ENCODE measurements around the gene OSBPL8. TPM values are rescaled to one million over a fixed set of nuclear protein-coding genes. Genes with fewer than 3 reads are reported as not detected.

Gene OSBPL8
- total and polyA plus RNA-seq, 2 experiments from 2014 or later: 78.0 to 124 TPM

DNA sequence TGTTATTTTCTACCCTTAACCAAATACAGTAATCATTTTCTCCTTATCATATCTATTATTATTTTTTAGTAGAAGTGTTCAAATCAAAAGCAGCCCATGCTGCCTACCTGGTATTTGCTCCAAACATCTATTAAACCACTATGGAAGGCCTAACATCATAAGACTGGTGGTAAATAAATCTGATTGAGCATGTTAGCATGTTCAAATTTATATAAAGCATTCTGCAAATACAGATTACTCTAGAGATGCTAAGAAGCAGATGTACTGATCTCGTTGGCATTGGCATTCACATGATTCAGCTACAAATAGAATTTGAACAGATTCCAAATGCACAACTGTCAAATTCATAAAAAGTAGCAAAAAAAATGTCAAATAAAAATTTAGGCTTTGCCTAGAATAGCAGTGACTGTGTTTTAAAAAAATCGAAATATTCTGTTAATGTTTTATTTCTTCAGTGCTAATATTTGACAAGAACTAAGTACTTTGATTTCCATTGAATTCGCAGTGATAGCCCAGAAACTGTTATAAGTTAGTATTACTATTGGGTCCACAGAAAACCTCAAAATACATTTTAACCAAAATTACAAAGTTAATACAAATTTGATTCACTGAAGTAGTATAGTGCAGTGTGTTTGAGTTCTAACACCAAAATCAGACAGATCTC is 9.4 kb upstream of the OSBPL8 start:
- Mint-ChIP-seq H3K36me3 (ENCODE audit: low read depth) (peaks cover 16% of the 10 kb centered on the region), H3K27ac (no peak overlapping the region), H3K4me1 (no peaks in the 10 kb centered on the region), H3K27me3 (ENCODE audit: insufficient read depth, low read depth, poor library complexity) (peaks cover 2% of the 10 kb centered on the region), H3K4me3 (no peak overlapping the region), H3K9me3 (peaks cover 22% of the 10 kb centered on the region)
- Histone ChIP-seq H3K4me1 (ENCODE audit: insufficient read depth) (no peaks in the 10 kb centered on the region), H3F3A (replicated peaks; ENCODE audit: low read depth) (no peaks in the 10 kb centered on the region), H3K79me2 (replicated peaks; ENCODE audit: insufficient read depth) (no peaks in the 10 kb centered on the region), H3K27ac (ENCODE audit: low read depth) (no peak overlapping the region), H3K9me2 (ENCODE audit: insufficient read depth) (no peaks in the 10 kb centered on the region), H2AFZ (no peak overlapping the region), H3K4me2 (no peak overlapping the region), H3K36me3 (ENCODE audit: insufficient read depth) (no peaks in the 10 kb centered on the region), H3K27me3 (ENCODE audit: insufficient read depth) (no peaks in the 10 kb centered on the region), H4K20me1 (replicated peaks; ENCODE audit: insufficient read depth) (no peaks in the 10 kb centered on the region), H3K4me3 (no peak overlapping the region)
- no peak for DNase-seq (ENCODE audit: low spot score)
- no peak for ATAC-seq
- TF ChIP-seq NANOG (IDR thresholded peaks at IDR 0.05; ENCODE audit: borderline replicate concordance): no peak
- TF ChIP-seq, protein P1, sequence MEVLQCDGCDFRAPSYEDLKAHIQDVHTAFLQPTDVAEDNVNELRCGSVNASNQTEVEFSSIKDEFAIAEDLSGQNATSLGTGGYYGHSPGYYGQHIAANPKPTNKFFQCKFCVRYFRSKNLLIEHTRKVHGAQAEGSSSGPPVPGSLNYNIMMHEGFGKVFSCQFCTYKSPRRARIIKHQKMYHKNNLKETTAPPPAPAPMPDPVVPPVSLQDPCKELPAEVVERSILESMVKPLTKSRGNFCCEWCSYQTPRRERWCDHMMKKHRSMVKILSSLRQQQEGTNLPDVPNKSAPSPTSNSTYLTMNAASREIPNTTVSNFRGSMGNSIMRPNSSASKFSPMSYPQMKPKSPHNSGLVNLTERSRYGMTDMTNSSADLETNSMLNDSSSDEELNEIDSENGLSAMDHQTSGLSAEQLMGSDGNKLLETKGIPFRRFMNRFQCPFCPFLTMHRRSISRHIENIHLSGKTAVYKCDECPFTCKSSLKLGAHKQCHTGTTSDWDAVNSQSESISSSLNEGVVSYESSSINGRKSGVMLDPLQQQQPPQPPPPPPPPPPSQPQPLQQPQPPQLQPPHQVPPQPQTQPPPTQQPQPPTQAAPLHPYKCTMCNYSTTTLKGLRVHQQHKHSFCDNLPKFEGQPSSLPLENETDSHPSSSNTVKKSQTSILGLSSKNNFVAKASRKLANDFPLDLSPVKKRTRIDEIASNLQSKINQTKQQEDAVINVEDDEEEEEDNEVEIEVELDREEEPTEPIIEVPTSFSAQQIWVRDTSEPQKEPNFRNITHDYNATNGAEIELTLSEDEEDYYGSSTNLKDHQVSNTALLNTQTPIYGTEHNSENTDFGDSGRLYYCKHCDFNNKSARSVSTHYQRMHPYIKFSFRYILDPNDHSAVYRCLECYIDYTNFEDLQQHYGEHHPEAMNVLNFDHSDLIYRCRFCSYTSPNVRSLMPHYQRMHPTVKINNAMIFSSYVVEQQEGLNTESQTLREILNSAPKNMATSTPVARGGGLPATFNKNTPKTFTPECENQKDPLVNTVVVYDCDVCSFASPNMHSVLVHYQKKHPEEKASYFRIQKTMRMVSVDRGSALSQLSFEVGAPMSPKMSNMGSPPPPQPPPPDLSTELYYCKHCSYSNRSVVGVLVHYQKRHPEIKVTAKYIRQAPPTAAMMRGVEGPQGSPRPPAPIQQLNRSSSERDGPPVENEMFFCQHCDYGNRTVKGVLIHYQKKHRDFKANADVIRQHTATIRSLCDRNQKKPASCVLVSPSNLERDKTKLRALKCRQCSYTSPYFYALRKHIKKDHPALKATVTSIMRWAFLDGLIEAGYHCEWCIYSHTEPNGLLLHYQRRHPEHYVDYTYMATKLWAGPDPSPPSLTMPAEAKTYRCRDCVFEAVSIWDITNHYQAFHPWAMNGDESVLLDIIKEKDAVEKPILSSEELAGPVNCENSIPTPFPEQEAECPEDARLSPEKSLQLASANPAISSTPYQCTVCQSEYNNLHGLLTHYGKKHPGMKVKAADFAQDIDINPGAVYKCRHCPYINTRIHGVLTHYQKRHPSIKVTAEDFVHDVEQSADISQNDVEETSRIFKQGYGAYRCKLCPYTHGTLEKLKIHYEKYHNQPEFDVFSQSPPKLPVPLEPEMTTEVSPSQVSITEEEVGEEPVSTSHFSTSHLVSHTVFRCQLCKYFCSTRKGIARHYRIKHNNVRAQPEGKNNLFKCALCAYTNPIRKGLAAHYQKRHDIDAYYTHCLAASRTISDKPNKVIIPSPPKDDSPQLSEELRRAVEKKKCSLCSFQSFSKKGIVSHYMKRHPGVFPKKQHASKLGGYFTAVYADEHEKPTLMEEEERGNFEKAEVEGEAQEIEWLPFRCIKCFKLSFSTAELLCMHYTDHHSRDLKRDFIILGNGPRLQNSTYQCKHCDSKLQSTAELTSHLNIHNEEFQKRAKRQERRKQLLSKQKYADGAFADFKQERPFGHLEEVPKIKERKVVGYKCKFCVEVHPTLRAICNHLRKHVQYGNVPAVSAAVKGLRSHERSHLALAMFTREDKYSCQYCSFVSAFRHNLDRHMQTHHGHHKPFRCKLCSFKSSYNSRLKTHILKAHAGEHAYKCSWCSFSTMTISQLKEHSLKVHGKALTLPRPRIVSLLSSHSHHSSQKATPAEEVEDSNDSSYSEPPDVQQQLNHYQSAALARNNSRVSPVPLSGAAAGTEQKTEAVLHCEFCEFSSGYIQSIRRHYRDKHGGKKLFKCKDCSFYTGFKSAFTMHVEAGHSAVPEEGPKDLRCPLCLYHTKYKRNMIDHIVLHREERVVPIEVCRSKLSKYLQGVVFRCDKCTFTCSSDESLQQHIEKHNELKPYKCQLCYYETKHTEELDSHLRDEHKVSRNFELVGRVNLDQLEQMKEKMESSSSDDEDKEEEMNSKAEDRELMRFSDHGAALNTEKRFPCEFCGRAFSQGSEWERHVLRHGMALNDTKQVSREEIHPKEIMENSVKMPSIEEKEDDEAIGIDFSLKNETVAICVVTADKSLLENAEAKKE (CRISPR knock-in tag; IDR thresholded peaks at IDR 0.05): no peak
- TF ChIP-seq ZNF331 (CRISPR knock-in tag; IDR thresholded peaks at IDR 0.05; ENCODE audit: low read depth): no peak
- TF ChIP-seq CREB1 (CRISPR knock-in tag; IDR thresholded peaks at IDR 0.05; ENCODE audit: low read depth): no peak
- TF ChIP-seq ETS1 (IDR thresholded peaks at IDR 0.05): no peak
- TF ChIP-seq JUNB (IDR thresholded peaks at IDR 0.05; ENCODE audit: unreplicated experiment): no peak
- TF ChIP-seq ZNF114 (CRISPR knock-in tag; IDR thresholded peaks at IDR 0.05): no peak
- no peak for TF ChIP-seq STAT1 (IDR thresholded peaks at IDR 0.05; ENCODE audit: unreplicated experiment)
- TF ChIP-seq POLR2AphosphoS5 (IDR thresholded peaks at IDR 0.05; ENCODE audit: low read depth): no peak
- TF ChIP-seq, protein P2, sequence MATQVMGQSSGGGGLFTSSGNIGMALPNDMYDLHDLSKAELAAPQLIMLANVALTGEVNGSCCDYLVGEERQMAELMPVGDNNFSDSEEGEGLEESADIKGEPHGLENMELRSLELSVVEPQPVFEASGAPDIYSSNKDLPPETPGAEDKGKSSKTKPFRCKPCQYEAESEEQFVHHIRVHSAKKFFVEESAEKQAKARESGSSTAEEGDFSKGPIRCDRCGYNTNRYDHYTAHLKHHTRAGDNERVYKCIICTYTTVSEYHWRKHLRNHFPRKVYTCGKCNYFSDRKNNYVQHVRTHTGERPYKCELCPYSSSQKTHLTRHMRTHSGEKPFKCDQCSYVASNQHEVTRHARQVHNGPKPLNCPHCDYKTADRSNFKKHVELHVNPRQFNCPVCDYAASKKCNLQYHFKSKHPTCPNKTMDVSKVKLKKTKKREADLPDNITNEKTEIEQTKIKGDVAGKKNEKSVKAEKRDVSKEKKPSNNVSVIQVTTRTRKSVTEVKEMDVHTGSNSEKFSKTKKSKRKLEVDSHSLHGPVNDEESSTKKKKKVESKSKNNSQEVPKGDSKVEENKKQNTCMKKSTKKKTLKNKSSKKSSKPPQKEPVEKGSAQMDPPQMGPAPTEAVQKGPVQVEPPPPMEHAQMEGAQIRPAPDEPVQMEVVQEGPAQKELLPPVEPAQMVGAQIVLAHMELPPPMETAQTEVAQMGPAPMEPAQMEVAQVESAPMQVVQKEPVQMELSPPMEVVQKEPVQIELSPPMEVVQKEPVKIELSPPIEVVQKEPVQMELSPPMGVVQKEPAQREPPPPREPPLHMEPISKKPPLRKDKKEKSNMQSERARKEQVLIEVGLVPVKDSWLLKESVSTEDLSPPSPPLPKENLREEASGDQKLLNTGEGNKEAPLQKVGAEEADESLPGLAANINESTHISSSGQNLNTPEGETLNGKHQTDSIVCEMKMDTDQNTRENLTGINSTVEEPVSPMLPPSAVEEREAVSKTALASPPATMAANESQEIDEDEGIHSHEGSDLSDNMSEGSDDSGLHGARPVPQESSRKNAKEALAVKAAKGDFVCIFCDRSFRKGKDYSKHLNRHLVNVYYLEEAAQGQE (IDR thresholded peaks at IDR 0.05; ENCODE audit: unreplicated experiment): no peak
- TF ChIP-seq EZH2 (IDR thresholded peaks at IDR 0.05; ENCODE audit: low read depth, unreplicated experiment): no peak
- no peak for TF ChIP-seq EZH2phosphoT487 (IDR thresholded peaks at IDR 0.05; ENCODE audit: unreplicated experiment)
- TF ChIP-seq, protein P3, sequence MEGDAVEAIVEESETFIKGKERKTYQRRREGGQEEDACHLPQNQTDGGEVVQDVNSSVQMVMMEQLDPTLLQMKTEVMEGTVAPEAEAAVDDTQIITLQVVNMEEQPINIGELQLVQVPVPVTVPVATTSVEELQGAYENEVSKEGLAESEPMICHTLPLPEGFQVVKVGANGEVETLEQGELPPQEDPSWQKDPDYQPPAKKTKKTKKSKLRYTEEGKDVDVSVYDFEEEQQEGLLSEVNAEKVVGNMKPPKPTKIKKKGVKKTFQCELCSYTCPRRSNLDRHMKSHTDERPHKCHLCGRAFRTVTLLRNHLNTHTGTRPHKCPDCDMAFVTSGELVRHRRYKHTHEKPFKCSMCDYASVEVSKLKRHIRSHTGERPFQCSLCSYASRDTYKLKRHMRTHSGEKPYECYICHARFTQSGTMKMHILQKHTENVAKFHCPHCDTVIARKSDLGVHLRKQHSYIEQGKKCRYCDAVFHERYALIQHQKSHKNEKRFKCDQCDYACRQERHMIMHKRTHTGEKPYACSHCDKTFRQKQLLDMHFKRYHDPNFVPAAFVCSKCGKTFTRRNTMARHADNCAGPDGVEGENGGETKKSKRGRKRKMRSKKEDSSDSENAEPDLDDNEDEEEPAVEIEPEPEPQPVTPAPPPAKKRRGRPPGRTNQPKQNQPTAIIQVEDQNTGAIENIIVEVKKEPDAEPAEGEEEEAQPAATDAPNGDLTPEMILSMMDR (conservative IDR thresholded peaks at IDR 0.05; ENCODE audit: low read depth in 2 of 2): no peak

Measured in GM23338 (cell line).